Stimulated activated CD4-positive, alpha-beta T cell treated with anti-CD3 and anti-CD28 coated beads, TNF-alpha, amount 100 ng/mL, for 4 hours (primary cell): ENCODE measurements around the gene ELFN1.

Experiments
- DNase-seq, 3 experiments: peaks; one replicate each; pipeline ENCODE4 v3.0.0-alpha.2; 2020; ENCODE audit warnings: low read depth in 3 of 3

Gene ELFN1

DNA sequence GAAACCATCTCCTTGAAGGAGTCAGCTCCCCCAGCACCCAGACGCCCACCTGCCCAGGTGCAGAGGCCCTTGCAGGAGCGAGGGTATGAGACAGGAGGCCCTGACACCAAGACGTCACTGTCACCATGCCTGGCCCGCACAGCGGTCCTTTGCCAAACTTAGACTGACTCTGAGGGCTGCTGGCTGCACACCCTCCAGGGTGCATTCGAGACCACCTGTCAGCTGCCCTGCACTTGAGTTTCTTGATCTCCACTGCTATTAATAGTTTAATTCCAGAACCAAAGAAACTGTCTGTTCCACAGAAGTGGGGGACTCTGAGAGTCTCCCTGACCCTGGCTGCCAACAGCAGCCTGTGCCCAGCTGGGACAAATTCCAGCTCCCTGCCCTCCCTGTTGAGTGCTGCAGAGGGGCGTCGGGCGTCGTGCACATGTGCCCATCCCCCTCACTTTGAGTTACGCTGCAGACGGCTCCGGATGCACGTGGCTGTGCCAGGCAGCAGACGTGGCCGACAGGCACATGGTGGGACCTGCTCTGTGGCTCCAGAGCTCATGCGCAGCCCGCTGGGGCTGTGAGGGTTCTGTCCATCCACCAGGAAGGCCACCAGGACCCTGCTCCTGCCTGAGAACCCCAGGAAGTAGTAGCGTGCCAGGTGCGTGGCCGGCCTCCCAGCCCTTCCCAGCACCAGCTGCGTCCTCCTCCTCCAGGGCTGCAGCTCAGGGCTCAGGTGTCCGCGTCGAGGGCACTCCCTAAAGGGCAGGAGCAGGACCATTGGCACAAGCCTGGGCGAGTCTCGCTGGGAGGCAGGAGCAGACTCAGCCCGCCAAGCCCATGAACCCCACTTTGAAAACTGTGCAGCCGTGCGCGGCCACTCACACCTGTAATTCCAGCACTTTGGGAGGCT lies 24.8 kb downstream of the ELFN1 start:
- no peak for DNase-seq

DNA sequence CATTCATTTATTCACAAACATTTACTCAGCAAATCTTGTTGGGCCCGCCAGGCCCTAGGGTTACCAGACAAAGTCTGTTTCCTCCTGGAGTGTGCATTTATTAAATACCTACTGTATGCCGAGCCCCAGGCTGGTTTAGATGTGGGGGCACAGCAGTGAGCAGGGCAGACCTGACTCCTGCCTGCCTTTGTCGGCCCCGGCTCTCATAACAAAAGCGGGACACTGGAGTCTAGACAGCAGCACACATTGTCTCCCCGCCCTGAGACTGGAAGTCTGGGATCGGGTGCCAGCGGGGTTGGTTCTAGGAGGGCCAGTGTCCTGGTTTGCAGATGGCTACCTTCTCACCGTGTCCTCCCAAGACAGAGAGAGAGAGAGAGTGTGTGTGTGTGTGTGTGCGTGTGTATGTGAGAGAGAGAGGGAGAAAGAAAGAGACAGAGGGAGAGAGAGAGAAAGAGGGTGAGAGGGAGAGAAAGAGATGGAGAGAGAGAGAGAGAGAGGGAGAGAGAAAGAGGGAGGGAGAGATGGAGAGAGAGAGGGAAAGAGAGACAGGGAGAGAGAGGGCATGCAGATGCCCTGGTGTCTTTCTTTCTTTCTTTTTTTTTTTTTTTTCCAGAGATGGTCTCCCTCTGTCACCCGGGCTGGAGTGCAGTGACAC lies 25.9 kb downstream of the ELFN1 start:
- DNase-seq, result no peak

DNA sequence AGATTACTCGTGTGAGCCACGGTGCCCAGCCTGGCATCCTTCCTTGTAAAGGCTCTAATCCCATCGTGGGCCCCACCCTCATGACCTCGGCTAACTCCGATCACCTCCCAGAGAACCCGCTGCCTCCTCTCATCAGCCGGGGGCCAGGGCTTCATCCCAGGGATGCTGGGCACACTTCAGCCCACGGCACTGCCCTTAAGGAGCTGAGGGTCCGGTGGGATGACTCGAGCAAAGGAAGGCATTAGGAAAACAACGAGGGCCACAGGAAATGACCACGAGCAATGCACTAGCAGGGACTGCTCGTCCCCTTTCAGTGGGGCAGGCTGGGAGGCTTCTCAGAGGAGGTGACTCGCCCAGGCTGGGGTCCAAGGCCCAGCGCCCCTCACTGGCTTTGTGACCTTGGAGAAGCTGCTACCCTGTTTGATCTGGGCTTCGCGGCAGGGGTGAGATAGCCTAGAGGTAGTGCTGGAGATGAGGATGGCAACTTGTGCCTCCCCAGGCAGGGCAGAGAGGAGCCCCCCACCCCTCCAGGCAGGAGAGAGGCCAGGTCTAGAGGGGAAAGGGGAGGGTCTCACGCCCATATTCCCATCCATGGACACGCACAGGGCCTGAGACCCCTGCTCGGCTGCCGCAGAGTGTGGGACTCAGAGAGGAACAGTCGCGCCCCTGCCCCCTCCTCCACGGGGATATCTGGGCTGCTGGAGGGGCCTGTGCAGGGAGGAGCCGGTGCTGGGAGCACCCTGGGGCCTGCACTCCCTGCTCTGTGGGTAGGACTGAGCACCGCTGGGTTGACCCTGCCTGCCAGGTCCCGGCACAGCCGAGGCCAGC lies 26.8 kb downstream of the ELFN1 start:
- DNase-seq, result no peak

DNA sequence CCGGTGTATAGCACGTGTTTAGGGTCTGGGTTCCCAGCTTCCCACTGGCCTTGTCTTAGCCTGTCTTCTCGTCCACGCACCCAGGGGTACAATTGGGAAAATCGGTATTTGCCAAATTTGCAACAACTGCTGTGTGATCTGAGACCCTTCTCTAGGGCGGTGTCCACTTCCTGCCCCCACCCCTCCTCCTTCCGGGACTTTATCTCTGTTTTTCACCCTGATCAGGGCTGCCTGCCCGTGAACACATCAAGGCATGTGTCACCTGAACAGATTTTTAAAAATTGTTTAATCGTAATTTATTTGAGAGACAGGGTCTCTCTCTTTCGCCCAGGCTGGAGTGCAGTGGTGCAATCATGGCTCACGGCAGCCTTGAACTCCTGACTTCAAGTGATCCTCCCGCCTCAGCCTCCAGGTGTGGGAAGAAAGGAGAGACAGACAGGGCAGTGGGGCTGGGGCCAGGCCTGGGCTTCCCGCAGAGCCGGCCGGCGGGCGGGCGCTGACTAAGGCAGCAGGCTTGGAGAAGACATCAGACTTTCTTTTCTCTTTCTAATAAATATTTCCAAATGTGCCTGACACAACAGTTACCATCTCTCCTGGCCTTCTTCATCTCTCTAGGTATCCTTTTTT lies 27.5 kb downstream of the ELFN1 start:
- no peak for DNase-seq

DNA sequence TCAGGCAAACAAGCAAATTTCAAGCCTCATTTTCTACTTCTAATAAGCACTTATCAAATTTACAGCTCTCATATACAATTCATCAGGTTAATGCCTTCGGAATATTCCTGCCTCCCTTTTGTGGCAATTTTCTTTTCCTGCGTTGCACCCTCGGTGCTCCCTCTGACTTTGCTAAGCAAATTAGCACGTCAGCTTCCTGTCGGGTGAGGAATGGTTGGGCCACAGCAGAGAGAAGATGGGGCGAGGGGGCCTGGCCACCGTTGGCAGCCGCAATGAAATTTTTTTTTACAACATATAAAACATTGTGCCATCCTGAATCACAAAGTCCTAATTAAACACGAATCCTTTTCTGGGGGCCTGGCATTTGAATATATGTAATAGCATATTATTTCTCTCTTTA lies 28.1 kb downstream of the ELFN1 start:
- no peak for DNase-seq

DNA sequence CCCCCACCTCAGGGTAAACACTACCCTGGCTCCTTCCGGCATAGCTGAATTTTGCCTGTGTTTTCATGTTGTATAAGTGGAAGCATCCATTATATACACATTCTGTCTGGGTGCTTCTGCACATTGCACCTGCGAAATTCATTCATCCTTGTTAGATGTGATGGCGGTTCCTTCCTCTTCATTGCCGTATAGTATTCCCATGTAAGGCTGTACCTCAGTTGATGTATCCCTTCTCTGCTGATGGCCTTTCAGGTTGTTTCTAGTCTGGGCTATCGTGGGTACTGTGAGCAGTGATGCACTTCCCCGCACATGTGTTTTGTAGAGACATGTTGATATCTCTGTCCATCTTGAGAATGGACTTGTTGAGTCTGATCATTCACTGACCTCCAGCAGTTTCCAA lies 28.9 kb downstream of the ELFN1 start:
- DNase-seq, result no peak

DNA sequence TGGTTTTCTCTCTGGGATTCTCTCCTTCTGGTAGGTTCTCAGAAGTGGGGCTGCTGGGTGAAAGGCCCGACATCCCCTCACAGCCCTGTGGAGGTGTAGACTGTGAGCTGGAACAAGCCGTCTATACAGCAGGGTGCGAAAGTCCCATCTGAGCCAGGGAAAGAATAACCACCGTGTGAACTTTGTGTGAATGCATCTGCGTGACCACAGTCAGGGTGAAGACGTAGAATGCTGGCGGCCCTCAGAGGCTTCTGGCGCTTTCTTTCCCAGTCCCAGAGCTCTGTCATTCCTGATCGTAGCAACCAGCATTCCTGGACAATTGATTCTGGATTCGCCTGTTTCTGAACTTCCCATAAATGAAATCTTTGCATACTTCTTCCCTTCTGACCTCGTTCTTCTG lies 30.0 kb downstream of the ELFN1 start:
- no peak for DNase-seq

DNA sequence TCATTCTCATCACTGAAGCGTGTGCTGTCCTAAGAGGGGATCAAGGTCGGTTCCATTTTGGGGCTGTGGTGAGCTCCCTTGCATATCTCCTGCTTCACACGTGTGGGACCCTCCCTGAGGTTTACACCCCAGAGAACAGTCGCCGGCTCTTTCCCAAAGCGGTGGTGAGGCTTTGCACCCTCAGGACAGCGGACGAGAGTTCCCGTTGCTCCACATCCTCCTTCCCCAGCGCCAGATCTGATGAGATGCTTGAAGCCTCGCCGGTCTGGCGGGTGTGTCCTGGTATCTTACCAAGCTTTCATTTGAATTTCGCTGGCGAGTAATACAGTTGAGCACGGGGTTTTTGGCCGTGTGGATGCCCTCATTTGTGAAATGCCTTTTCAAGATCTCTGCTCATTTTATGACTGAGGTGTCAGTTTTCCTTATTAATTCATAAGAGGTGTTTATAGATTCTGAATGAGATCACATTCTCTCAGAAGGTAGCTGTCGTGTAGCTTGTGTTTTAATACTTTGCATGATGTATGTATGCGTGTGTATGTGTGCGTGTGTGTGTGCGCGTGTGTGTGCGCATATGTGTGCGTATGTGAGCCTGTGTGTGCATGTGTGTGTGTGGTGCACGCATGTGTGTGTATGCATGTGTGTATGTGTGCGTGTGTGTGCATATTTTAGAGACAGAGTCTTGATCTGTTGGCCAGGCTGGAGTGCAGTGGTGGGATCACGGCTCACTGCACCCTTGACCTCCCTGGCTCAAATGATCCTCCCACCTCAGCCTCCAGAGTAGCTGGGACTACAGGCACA lies 30.7 kb downstream of the ELFN1 start:
- no peak for DNase-seq

DNA sequence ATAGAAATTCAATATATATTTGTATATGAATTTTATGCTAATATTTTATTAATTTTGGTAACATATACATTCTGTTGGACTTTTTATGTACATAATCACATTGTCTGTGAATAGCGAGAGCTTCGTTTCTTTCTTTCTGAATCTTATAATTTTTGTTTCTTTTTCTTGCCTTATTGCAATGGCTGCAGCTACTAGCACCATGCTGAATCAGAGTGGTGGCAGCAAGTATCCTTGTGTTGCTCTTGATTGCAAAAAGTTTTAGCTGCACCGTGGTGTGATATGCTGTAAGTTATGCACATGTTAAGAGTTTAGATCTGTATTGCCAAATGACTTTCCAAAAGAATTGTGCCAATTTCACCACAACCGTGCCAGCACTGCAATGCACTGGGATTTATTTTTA lies 32.6 kb downstream of the ELFN1 start:
- DNase-seq, result no peak

DNA sequence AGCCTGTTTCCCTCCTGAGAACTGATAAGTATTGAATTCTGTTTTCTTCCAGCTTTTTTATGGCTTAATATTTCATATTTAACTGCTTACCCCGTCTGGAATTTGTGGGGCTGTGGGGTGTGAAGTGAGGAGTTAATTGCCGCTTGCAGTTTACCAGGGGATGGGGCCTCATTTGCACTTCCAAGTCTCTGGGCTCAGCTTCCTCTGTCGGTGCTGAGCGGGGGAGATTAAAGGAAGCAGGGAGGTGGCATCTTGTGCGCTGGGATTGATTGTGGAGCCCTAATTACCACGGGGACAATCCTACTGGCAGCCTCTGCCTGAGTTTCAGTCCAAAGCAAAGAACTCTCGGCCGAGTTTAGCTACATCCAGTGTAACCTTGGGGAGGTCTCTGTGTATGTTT lies 33.4 kb downstream of the ELFN1 start:
- DNase-seq, result no peak

DNA sequence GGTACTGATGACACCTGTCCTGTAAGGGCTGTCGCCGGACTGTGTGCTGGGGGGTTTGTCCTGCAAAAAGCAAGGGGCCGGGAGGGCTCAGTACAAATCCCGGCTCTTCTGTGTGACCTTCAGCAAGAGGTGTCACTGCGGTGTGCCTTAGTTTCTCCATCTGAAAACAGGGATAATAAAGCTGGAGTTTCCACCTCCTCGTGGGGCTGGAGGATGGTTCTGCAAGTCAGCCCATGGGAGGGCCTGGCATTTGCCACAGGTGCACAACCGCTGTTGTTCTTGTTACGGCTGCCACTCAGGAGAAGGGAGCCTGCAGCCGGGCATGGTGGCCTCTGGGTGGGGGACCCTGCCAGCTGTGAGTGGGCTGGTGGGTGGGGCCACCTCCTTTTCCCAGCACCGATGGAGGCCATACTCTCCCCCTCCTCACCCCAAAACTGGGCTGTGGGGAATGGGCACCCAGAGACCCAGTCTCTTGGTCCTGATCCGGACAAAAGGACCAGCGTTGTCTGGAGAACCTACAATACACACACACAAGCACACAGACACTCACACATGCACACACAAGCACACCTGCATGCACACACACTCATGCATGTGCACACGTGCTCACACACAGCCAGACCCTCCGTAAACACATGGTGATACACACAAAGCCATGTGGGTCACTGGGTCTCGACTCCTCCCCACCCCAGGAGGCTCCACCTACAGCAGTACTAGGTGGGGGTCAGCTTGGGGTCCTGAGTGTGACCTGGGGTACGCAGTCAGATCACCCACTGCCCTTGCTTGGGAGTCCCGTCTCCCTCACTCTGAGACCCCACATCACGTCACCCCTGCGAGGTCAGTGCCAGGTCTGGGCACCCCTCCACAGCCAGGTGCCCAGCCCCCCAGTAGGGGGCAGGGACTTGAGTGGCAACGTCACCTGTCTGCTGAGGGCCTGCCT lies 34.1 kb downstream of the ELFN1 start:
- no peak for DNase-seq

DNA sequence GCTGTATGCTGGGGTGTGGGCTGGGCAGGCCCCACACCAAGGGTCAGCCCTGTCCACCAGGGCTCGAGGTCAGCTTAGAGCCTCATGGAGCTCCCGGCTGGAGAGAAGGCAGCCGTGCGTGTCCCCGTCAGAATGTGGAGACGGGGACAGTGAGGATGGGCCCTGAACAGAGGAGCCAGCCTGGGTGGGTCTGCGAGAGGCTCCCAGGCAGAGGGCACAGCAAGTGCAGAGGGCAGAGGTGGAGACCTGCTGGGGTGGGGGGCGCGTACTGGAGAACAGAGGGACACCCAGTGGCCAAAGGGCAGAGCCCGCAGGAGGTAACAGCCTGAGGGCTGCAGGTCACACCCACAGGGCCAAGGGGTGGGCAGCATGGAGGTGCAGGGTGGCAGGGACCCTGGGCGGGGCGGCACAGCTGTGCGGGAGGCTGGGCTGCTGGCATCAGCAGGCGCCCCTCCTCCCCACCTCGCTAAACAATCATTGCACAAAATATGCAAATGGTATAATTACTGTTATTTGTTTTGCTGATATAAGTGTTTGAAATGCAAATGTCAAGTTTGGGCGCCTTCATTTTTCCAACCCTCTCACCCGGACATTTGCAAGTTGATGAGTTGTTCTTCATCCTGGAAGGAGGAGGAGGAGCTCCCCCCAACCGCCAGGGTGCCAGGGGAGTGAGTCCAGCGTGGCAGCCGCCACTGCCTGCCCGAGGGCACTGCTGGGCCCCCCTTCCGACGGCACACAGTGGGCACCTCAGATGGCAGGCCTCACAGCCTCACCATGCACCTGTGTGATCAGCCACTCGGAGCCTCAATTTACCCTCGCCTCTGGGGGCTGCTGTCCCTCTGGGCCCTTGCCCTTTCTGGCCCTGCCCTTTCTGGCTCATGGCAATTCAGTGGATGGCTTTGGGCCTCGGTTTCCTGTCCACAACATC lies 35.0 kb downstream of the ELFN1 start:
- no peak for DNase-seq

DNA sequence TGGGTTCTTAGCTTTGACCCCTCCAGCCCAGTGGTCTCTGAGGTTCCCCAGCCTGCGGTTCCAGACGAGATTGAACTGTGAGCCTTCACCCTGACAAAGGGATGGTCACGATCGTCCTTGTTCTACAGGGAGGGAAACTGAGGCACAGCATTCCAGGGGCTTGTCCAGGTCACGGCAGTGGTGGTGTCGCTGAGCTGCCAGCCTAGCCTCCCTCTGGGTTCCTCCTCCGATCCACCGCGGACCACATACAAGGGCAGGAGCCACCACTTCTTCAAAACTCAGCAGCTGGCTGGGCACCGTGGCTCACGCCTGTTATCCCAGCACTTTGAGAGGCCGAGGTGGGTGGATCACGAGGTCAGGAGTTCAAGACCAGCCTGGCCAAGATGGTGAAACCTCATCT lies 35.8 kb downstream of the ELFN1 start:
- no peak for DNase-seq

DNA sequence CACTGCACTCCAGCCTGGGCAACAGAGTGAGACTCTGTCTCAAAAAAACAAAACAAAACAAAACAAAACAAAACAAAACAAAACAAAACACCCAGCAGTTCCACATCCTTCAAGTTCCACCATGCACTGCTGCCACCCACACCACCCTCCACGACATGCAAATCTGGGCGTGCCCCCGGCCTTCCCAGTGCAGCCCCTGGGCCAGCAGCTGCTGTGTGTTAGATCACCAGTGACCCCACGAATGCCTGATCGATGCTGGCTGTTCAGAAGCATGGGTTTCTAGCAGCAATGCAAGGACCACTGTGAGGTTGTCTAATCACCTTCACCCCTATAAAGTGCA lies 36.3 kb downstream of the ELFN1 start:
- no peak for DNase-seq

DNA sequence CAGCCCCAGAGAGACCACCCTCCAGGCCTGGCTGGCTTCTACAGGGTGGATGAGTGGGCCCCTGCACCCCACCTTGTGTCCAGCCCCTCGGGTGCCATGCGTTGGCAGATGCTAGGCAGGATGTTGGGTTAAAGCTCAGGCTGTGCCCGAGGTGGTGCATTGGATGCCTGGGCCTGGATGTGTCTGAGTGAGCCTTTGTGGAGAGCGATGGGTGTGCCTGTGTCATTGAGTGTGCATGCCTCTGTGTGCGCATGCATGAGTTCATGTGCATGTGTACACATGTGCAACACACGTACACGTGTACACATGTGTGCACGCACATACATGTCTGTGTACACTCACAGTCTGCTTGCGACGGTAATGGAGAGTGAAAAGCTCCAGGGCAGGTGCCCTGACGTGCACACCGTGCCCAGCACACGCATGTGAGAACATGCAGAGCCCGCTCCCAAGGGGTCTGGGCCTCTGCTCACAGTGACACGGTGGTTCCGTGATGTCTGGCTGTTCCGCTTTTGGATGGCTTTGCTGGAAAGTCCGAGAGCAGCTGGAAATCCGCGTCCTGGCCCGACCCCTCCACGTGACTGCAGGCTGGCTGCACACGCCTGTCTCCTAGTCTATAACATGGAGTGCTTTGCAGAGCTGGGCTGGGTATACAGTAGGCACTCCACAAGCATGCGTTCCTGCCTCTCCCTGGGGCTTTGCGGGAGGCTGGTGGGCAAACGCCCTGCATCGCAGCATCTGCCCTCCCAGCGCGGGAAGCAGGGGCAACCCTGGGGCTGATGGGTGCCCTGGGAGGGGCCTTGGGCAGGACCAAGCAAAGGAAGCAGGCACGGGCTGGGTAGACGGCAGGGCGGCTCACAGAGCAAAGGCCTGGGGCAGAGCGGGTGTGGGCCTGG lies 36.9 kb downstream of the ELFN1 start:
- no peak for DNase-seq

DNA sequence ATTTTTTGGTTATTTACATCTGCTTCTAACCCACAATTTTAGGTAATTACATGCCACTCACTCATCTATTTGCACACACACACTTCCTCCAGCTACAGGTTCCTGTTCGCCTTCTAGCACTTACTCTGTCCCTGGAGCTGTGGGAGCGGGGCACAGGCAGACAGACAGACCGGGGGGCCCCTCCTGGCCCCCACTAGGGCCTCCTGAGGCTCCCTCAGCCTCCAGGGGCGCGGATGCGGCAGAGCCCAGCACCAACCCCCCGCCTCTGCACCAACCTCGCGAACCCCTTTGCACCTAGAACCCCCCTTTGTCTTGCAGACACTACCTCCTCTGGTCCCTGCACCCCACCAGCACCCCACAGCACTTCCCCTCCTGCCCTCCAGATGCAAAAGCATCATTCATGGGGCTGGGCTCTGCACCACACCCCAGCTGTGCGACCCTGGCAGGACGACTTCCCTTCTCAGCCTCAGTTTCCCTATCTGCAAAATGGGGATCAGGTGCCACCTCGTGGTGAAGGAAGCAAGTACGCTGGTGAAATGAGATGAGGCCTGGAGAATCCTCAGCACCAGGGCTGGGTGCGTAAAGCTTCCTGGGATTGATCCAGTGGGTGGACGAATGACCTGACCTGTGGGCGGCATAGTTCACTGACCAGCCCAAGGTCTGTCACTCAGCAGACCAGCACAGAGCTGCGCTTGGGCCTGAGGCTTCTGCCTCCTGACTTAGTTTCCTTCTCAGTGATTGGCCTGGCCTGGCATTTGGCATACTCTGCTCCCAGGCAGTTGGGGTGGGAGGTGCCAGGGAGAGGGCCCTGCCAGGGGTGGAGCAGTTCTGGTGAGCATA lies 37.9 kb downstream of the ELFN1 start:
- DNase-seq, result no peak

DNA sequence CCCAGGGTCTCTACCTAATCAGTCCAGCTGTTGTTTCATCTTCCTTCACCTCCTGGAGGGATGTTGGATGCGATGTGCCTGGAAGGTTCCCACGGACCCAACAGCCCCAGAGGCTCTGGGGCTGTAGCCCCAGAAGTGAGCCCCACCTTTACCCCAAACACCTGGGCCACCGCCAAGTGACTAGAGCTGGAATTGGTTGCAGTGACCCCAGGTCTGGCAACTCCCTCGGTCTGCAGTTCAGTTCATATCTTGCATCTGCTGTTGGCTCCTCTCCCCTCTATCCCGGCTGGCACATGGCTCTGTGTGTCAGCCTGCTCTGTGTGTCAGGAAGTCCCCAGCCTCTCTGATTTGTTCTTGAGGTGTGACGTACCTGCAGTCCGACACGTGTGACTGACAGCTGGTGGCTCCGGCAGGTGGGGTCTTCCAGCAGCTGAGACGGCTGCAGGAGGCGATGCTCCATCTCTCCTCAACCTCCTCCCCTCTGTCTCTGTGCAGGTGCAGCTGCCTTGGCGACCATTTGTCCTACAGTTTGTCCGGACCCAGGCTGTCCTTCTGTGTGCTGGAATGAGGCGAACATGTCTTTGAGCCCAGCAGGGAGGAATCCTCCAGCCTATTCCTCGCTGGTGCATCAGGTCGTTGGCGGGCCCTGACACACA lies 38.6 kb downstream of the ELFN1 start:
- no peak for DNase-seq
